GM19452 (cell line): ENCODE data around the gene RAD23A.
"Not testable (repeated sequence)": the region's sequence is repeated elsewhere in the genome, so short reads cannot be mapped to it uniquely, and the experiment has no call there.

Experiments used
- ATAC-seq: cut with Tn5 transposase; IDR thresholded peaks from one replicate; pipeline ENCODE4 v1.9.1; 2021; ENCODE audit not compliant: unreplicated experiment

Gene RAD23A

DNA sequence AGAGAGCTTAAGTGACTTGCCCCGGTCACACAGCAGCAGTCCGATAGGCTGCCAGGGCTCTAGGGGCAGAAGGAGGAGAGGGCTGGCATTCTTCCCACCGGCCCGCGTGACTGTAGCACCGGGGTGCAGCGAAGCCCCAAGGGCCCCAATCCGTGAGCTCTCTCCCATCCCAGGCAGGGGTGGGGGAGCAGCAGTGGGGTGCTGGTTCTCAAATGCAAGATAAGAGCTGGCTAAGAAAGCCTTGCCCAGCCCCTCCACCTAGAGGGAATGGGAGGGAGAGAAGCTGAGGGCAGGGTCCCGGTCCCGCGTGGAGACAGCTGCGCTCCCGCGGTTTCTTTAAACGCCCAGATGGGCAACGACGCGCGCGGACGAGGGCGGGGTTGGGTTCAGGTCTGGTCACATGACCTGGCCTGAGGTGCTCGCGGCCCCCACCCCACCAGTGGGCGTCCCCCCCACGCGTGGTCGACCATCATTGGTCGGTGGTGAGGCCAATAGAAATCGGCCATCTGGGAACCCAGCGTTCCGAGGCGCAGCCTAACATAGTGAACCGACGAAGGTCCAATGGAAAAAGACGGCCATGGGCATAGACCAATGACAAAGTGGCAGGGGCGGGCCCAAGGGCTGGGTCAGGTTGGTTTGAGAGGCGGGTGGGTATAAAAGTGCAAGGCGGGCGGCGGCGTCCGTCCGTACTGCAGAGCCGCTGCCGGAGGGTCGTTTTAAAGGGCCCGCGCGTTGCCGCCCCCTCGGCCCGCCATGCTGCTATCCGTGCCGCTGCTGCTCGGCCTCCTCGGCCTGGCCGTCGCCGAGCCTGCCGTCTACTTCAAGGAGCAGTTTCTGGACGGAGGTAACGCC is 7.5 kb upstream of the RAD23A start, which contains the start of gene CALR:
Gene CALR, plus strand, starts transcription at position 683 of the 852 bp plus-strand sequence. Its CDS starts 71 bp downstream, at position 754.
- peak; percentile 81 for ATAC-seq

GRCh38 chr19:12938779-12939601 is 6.7 kb upstream of the RAD23A start:
- ATAC-seq, result no peak

DNA sequence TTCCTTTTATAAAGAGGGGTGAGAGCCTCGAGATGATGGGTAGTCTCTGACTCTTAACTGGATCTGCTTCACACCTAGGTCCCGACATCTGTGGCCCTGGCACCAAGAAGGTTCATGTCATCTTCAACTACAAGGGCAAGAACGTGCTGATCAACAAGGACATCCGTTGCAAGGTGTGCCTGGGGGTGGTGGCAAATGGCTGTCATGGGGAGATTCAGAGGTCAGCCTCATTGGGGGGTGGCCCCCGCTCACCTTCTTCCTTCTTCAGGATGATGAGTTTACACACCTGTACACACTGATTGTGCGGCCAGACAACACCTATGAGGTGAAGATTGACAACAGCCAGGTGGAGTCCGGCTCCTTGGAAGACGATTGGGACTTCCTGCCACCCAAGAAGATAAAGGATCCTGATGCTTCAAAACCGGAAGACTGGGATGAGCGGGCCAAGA is 5.7 kb upstream of the RAD23A start:
- no peak for ATAC-seq

GRCh38 chr19:12940897-12941296 is 4.8 kb upstream of the RAD23A start:
- no peak for ATAC-seq

- no peak for ATAC-seq
Measured at GRCh38 chr19:12943437-12944044, 2.1 kb upstream of the RAD23A start.

DNA sequence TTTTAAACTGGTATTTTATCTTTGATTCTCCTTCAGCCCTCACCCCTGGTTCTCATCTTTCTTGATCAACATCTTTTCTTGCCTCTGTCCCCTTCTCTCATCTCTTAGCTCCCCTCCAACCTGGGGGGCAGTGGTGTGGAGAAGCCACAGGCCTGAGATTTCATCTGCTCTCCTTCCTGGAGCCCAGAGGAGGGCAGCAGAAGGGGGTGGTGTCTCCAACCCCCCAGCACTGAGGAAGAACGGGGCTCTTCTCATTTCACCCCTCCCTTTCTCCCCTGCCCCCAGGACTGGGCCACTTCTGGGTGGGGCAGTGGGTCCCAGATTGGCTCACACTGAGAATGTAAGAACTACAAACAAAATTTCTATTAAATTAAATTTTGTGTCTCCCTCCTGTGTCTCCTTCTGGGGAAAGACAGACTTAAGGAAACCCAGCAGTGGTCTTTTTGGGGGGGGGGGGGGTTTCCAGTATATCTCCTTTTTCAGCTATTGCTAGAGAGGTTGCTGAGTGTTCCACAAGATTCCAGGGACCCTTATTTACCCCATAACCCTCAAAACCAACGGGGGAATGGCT is 1.5 kb upstream of the RAD23A start:
- ATAC-seq, result no peak

DNA sequence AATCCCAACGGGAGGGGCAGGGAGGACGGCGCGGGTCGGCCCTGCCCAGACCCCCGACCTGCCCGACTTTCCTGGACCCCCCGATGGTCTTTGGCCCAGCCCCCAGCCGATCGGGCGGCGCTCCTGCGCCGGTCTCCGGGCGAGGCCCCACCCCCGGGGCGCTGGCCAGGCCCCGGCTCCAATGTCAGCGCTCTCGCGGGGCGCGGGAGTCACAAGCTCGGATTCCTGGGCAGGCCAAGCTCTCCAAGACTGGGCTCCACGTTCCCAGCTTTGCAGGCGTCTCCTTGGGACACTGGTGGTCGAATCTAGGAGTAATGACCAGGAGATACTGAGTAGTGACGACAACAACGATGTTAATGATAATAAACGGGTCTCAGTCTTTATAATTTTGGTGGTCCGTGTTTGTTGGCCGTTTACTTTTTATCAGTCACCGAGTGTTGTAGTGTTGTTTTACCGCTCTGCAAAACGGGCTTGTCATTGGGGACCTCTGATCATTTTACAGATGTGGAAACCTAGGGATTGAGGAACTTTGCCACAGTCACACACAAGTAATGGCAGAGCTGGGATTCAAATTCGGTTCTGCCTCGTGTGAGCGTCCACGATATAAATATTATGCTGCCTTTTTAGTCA is 545 bp downstream of the RAD23A start:
- ATAC-seq, result peak; percentile 39

- no peak for ATAC-seq
Measured at GRCh38 chr19:12946731-12947496, 1.3 kb downstream of the RAD23A start.

- no peak for ATAC-seq
Measured at GRCh38 chr19:12947702-12948611, 2.3 kb downstream of the RAD23A start.

GRCh38 chr19:12948612-12949362 is 3.1 kb downstream of the RAD23A start:
- no peak for ATAC-seq

DNA sequence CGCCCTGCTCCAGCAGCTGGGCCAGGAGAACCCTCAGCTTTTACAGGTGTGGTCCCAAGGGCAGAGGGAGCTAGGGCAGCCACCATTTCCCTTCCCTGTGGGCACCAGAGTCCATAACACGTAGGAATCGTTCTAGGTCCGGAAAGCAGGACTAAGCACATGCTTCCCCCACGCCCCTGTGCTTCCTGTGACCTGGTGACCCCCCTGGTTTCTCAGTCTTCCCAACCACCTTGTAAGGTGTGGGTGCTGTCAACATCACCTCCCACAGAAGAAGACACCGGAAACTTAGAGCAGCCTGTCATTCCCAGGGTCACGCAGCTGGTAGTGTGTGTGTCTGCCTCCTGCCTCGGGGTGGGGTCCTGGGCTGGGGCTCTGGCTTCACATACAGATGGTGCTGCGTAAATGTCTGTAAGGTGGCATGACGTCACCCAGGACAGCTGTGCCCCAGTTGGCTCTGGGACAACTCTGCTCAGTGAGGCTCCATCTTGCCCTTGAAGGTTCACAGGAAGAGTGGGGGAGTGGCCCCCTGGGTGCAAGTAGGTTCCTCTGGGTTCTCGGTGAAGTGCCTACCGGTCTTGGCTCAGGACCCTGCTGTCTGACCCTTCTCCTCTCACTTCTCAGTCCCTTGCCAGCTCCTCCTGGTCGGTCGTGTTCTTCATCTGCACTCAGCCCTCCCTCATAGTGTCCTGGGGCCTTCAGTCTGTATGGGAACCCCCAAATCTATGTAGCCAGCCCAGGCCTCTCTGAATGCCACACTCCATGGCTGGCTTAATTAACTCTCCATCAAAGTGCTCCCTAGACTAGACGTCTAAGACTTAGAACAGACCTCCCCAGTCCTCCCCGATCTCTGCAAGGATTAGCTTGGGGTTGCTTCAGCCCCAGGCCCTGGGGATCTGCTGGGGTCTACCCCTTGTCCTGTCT is 4.0 kb downstream of the RAD23A start:
- no peak for ATAC-seq

GRCh38 chr19:12952050-12952449 is 6.4 kb downstream of the RAD23A start:
- not testable (repeated sequence) for ATAC-seq

DNA sequence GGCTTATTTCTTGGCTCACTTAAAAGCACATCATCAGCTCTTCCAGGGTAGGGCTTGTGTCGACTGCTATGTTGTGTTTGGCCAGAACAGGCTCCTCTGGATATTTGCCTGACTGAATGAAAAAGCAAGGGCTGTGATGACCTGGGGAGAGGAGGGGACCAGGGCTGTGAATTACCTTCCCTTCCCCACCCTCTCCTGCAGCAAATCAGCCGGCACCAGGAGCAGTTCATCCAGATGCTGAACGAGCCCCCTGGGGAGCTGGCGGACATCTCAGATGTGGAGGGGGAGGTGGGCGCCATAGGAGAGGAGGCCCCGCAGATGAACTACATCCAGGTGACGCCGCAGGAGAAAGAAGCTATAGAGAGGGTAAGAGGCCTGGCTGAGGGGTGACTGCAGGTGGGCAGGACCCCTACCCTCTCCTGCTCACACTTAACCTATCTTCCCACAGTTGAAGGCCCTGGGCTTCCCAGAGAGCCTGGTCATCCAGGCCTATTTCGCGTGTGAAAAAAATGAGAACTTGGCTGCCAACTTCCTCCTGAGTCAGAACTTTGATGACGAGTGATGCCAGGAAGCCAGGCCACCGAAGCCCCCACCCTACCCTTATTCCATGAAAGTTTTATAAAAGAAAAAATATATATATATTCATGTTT is 7.0 kb downstream of the RAD23A start:
- ATAC-seq, result no peak

GRCh38 chr19:12953138-12953798 is 7.6 kb downstream of the RAD23A start:
- no peak for ATAC-seq

DNA sequence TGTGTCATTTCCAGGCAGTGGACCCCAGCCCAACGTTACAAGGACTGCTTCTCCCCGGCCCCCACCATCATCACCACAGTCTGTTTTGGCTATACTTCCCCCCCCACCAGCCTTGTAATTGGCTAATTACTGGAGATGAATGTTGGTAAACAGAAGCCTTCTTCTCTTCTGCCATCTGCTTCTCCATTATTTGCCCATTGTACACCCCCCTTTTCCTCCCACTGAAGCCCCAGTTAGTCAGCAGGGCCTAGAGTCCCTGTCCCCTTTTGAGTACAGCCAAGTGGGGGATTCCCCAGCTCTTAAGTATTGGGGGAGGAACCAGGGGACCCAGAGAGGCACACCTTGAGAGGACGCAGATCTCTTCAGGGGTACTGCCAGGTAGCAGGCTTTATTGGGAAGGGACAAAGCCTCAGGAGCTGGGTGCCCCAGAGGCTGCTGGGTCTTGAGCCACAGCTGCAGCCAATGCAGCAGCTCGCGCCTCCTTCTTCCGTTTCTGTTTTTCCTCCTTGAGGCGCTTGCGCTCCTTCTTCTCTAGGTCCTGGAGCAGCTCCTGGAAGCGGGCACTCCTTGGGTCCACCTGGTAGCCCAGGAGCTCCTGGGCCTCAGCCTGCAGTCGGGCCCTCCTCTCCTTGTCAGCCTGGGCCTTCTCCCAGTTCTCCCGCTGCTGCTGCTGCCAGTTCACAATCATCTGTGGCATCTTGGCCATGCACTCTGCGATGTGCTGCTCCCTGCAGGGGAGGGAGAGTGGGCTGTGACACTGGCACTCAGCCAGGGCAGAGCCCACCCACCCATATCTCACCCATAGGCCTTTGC is 8.3 kb downstream of the RAD23A start:
- no peak for ATAC-seq
